ENCODE data around the gene EEF2.

EEF2 gene

GRCh38 chr19:3983936-3984583 is 1.2 kb downstream of the EEF2 start:
- DNase-seq: no peak

DNA sequence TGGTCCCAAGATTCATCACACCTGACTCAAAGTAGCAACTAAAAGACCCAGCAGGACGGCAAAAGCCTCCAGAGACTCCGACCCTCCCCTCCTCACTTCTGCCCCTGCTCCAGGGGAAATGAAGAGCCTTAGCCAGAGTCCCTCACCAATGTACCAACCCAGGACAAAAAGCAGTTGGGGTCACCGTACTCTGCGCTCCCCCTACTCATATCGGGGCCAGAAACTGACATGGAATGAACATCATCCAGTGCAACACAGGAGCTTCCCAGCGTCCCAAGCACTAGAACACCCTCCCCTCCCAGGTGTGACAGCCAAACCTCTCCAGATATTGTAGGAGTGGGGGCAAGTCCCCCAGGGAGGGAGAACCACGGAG is 1.7 kb downstream of the EEF2 start:
- no peak for DNase-seq

DNA sequence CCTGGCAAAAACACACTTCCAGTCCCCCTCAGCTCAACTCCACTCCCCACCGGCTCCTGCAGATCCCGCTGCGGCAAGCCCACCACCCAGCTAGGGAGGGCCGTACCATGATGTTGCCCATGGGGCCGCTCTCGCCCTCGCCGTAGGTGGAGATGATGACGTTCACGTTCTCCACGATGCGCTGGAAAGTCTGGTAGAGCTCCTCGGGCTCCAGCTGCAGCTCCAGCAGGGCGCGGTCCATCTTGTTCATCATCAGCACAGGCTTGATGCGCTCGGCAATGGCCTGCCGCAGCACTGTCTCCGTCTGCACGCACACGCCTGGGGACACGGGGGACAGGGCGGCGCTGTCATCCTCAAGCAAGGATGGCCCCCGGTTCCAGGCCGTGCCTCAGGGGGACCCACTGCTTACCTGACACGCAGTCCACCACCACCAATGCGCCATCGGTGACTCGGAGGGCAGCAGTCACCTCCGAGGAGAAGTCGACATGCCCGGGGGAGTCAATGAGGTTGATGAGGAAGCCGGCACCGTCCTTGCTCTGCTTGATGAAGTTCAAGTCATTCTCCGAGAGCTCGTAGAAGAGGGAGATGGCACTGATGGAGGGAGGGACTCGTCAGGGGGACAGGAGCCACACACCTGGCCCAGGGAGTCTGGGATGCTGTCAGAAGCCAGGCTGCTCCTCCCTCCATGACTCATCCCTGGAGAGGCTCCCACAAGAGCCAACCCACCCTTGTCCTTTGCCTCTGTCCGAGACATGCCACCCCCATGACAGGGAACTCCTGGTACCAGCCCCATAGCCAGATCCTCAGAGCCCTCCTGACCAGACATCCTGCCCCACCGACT is 2.3 kb downstream of the EEF2 start:
- DNase-seq: no peak

DNA sequence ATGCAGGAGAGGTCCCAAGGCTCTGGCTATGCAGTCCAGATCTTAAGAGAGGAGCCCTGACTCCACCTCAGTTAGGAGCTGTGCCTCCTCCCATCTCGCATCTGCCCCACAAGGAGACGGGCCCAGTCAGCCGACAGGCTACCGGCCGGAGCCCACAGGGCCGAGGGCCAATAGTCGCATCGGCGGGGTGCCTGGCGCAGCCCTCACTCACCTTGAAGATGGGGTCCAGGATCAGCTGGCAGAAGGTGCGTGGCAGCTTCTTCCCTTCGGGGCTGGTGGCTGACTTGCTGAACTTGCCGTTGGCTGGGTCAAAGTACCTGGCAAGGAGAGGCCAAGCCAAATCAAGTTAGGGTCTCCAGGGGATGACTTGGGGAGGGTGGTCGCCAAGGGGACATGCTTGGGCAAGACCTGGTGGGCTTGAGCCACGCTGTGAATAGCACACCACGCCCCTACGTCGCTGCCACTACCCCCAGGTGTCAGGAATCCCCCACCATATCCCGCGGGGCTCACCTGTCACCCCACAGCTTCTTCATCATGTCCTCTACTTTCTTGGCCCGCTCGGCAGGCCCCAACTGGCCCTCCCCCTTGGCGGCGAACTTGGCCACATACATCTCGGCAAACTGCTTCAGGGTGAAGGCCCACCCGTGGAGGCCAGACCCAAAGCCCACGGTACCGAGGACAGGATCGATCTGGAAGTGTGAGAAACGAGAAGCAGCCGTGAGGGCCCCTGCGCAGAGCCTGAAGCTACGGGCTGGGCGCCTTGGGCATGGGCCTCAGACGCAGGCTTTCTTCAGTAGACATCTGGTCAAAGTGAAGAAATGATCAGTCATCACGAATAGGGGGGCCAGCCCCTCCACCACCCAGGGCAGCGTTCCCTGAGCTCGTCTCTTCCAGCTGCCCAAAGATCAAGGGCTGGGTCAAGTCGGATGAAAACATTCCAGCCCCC is 3.3 kb downstream of the EEF2 start:
- DNase-seq: no peak

DNA sequence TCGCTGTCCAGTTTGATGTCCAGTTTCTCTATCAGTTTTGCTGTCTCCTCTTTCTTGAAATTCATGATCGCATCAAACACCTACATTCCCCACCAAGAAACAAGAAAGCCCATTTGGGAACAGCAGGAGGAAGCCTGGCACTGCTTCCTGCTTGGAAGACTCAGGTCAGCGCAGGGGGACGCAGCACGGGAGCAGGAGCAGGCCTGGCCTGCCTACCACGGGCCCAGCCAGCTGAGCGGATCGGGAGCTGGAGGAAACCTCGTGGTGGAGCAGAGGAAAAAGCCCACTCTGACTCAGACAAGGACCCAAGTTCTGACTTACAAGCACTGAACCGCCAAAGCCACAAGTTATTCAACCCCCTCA is 3.9 kb downstream of the EEF2 start:
- DNase-seq: no peak

DNA sequence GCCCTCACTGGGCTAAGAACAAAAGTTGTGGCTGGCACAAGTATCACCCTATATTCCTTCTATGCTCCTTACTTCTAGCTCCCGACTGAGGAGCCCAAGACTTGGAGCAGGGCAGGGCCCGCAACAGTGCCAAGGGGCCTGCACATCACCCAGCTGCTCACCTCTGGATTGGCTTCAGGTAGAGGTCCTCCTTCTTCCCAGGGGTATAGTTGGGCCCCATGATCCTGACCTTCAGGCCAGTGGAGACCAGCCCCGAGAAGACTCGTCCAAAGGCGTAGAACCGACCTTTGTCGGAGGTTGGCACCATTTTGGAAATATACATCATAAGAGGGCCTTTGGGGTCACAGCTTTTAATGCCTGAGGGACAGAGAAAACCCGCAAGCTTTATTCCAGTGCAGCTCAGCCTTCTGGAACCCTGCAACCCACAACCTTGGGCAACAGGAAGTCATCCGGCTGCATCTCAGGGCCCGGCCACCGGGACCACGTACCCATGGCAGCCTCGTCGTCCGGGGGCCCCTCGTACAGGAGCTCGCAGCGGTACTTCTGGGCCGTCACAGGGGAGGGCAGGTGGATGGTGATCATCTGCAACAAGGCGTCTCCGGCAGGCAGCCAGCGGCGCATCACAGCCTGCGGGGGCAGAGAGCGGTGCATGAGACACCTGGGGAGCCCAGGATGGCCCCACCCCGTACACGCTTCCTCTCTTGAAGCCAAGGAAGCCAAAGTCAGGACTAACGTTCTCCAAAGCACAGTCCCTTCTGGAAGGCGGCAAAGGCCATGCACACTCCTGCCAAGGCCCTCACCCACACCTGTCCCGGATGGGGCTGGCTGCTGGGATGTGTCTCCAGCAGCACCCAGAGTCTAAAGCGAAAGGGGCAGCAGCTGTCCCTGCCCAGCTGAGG is 4.7 kb downstream of the EEF2 start:
- DNase-seq: no peak

GRCh38 chr19:3979674-3980352 is 5.5 kb downstream of the EEF2 start:
- DNase-seq: no peak

- DNase-seq: no peak
Measured at GRCh38 chr19:3979289-3979673, 6.0 kb downstream of the EEF2 start.

GRCh38 chr19:3978145-3978544 is 7.1 kb downstream of the EEF2 start:
- DNase-seq: no peak

GRCh38 chr19:3977242-3978143 is 7.8 kb downstream of the EEF2 start:
- no peak for DNase-seq

- no peak for DNase-seq
Measured at GRCh38 chr19:3976495-3977241, 8.6 kb downstream of the EEF2 start.

DNA sequence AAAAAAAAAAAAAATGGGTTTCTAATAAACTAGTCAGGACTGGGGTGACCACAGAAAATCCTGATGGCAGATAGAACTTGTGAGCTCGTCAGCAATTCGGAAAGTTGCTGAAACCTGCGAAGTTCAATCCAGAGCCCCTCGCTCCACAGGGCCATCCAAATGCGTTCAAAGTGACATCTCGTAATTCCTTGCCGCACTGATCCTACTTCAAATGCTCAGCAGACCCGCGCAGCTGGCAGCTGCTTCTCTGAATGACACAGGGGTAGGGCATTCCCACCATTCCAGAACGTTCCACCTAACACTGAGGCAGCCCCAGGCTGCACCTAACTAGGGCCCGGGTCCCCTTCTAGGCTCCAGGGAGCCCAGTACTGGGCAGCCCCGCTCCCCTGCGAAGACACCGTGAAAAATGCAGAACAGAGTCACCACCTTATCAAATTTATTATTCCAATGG is 9.6 kb downstream of the EEF2 start:
- no peak for DNase-seq

GRCh38 chr19:3975144-3975543 is 10.1 kb downstream of the EEF2 start:
- no peak for DNase-seq

GRCh38 chr19:3970808-3971598 is 14.3 kb downstream of the EEF2 start, which contains the start of gene DAPK3:
TSS of gene DAPK3 (minus strand) at chr19:3971099. CDS start at chr19:3969735, 1,364 bp downstream.
- peak; percentile 99 for DNase-seq

DNA sequence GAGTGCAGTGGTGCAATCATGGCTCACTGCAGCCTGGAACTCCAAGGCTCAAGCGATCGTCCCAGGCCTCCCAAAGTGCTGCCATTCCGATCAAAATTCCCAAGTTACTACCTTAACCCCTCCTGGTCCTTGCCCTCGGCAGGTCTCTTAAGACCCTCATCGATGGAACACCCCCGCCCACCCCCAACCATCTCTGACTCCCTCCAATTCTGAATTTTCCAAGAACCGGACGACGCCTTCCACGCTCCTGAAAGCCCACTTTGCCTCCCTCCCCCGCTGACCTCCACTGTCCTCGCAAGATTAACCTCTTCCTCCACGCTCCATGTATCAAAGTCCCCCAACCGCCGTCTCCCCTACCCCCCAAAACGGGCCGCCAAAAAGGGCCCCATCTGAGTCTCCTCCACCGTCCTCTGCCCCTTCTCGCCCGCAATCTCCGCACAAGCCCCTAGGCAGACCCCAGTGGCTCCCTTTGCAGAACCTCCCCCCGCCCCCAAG is 14.9 kb downstream of the EEF2 start:
- no peak for DNase-seq

GRCh38 chr19:3969435-3970312 is 15.6 kb downstream of the EEF2 start:
- DNase-seq: no peak

DNA sequence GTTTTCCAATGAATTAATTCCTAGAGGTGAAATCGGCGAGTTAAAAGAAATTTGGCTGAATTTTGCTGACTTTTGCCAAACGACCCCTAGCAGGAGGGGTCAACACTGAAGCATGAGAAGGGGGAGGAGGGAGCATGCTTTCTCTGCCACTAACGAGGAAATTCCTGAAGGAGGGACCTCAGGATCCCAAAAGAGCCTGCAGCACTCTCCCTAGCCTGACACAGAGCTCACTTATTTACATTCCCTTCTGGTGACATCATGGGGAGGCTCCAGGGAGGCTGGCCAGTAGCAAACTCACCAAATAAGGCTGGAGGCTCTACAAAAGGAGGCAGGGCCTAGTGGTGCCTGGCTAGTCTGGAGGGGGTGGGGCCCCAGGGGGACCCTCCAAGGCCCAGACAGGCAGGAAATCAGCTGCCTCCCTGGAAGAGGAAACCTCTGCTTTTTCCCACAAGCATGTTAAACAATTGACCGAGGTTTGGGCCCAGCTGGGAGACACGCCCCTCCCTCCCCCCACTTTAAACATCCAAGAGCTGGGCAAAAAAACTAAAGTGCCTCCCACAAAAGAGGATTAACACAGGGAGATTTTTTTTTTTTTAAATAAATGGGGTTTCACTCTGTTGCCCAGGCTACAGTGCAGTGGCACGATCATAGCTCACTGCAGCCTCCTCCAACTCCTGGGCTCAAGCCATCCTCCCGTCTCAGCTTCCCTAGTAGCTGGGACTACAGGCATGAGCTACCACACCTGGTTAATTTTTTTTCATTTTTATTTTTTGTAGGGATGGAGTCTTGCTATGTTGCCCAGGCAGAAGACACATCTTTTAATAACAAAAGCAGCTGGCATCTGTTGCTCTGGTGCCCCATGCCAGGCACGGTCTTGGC is 16.5 kb downstream of the EEF2 start:
- peak; percentile 88 for DNase-seq
